IMR-90 (cell line): ENCODE measurements around the gene VWA8. TPM values are rescaled to one million over a fixed set of nuclear protein-coding genes. Genes with fewer than 3 reads are reported as not detected.
A peak's percentile ranks its signal among the peaks of the same experiment; 100 is the strongest.

ENCODE experiments used
- ATAC-seq: fragments of 200-7000 bp; cut with Tn5 transposase; 2 replicates; pipeline ENCODE4 v1.9.1; 2020; ENCODE audit warnings: low read depth, mild to moderate bottlenecking, moderate library complexity
- BruUV-seq: library from RNA; stranded (reverse); fragments of 400-500 nt; replicated peaks from 2 replicates; lab custom pipeline; 2021; lab: Mats Ljungman, UMichigan
- CTCF ChIA-PET: fragments of 300-600 bp; formaldehyde crosslinking; extraction: SDS; loops from one replicate; lab custom pipeline; 2021; ENCODE audit warnings: antibody characterized with exemption; lab: Yijun Ruan, JAX
- POLR2A ChIA-PET: fragments of 300-600 bp; sonication (Branson Sonifier 250); formaldehyde crosslinking; loops from one replicate; lab custom pipeline; 2022; ENCODE audit warnings: antibody characterized with exemption; ENCODE audit not compliant: unreplicated experiment; lab: Charles Lee
- DNase-seq: peaks from one replicate; pipeline ENCODE4 v3.0.0; 2013
- H2AFZ ChIP-seq: replicated peaks from 2 replicates; pipeline ENCODE3; 2013; ENCODE audit warnings: low read length, mild to moderate bottlenecking; ENCODE audit not compliant: poor library complexity
- H2AK5ac ChIP-seq: 2 replicates; pipeline ENCODE4 v1.6.1; 2013; ENCODE audit warnings: low read depth, low read length, inconsistent platforms
- H2AK9ac ChIP-seq: replicated peaks from 2 replicates; pipeline ENCODE3; 2013; ENCODE audit warnings: mild to moderate bottlenecking, low read depth, low read length, moderate library complexity; ENCODE audit not compliant: poor library complexity
- H2BK120ac ChIP-seq: 2 replicates; pipeline ENCODE4 v1.6.1; 2013; ENCODE audit warnings: low read depth, low read length, inconsistent platforms
- H2BK15ac ChIP-seq: 3 replicates; pipeline ENCODE4 v1.6.1; 2013; ENCODE audit warnings: low read depth, low read length, inconsistent platforms
- H2BK20ac ChIP-seq: 2 replicates; pipeline ENCODE4 v1.6.1; 2013; ENCODE audit warnings: low read depth, mild to moderate bottlenecking, inconsistent platforms, low read length, moderate library complexity
- H2BK5ac ChIP-seq: 2 replicates; pipeline ENCODE4 v1.6.1; 2013; ENCODE audit warnings: mild to moderate bottlenecking, low read depth, low read length, inconsistent platforms; ENCODE audit not compliant: poor library complexity, severe bottlenecking
- H3K14ac ChIP-seq: replicated peaks from 2 replicates; pipeline ENCODE4 v1.6.1; 2013; ENCODE audit warnings: low read depth, low read length, inconsistent platforms
- H3K18ac ChIP-seq: 2 replicates; pipeline ENCODE4 v1.6.1; 2013; ENCODE audit warnings: low read depth, low read length, control low read depth
- H3K23ac ChIP-seq: 2 replicates; pipeline ENCODE4 v1.6.1; 2013; ENCODE audit warnings: low read depth, low read length, inconsistent platforms
- H3K27ac ChIP-seq: 2 replicates; pipeline ENCODE4 v1.5.1; 2013; ENCODE audit warnings: mild to moderate bottlenecking, control low read depth, low read length; ENCODE audit not compliant: insufficient read depth
- H3K27me3 ChIP-seq: 2 replicates; pipeline ENCODE4 v1.6.1; 2013; ENCODE audit warnings: low read length; ENCODE audit not compliant: control insufficient read depth, insufficient read depth
- H3K36me3 ChIP-seq: 2 replicates; pipeline ENCODE4 v1.6.1; 2013; ENCODE audit warnings: low read length, mixed read lengths; ENCODE audit not compliant: control insufficient read depth, insufficient read depth
- H3K4ac ChIP-seq: 2 replicates; pipeline ENCODE4 v1.6.1; 2013; ENCODE audit warnings: low read depth, low read length, inconsistent platforms
- H3K4me1 ChIP-seq: 2 replicates; pipeline ENCODE4 v1.6.1; 2013; ENCODE audit warnings: low read length, mixed read lengths; ENCODE audit not compliant: control insufficient read depth, insufficient read depth
- H3K4me2 ChIP-seq: 2 replicates; pipeline ENCODE4 v1.6.1; 2013; ENCODE audit warnings: low read depth, mild to moderate bottlenecking, control low read depth, low read length, moderate library complexity
- H3K4me3 ChIP-seq: 2 replicates; pipeline ENCODE4 v1.5.1; 2013; ENCODE audit warnings: low read depth, mild to moderate bottlenecking, control low read depth, low read length, moderate library complexity; ENCODE audit not compliant: insufficient read depth
- H3K56ac ChIP-seq: 2 replicates; pipeline ENCODE4 v1.6.1; 2013; ENCODE audit warnings: low read length, inconsistent platforms; ENCODE audit not compliant: insufficient read depth; ENCODE audit errors: extremely low read depth
- H3K79me1 ChIP-seq, 2 experiments: 2 replicates each; pipeline ENCODE4 v1.6.1; 2013; ENCODE audit warnings: low read length in 2 of 2, inconsistent platforms in 1 of 2, low read depth in 1 of 2
- H3K9ac ChIP-seq: 2 replicates; pipeline ENCODE4 v1.6.1; 2013; ENCODE audit warnings: low read depth, low read length, control low read depth
- H3K9me1 ChIP-seq: 2 replicates; pipeline ENCODE4 v1.6.1; 2013; ENCODE audit warnings: low read length, inconsistent platforms; ENCODE audit not compliant: insufficient read depth
- H3K9me3 ChIP-seq: 2 replicates; pipeline ENCODE4 v1.6.1; 2013; ENCODE audit warnings: low read length; ENCODE audit not compliant: control insufficient read depth, insufficient read depth
- H4K20me1 ChIP-seq: 2 replicates; pipeline ENCODE4 v1.6.1; 2013; ENCODE audit warnings: low read length, inconsistent platforms; ENCODE audit not compliant: insufficient read depth
- H4K5ac ChIP-seq: 2 replicates; pipeline ENCODE4 v1.6.1; 2013; ENCODE audit warnings: mild to moderate bottlenecking, low read depth, low read length, control low read depth
- H4K8ac ChIP-seq, 2 experiments: 2 replicates each; pipeline ENCODE4 v1.6.1; 2013; ENCODE audit warnings: low read depth in 2 of 2, low read length in 2 of 2, control low read depth in 1 of 2, inconsistent platforms in 1 of 2
- H4K91ac ChIP-seq: 2 replicates; pipeline ENCODE4 v1.6.1; 2013; ENCODE audit warnings: low read depth, low read length, inconsistent platforms; ENCODE audit not compliant: insufficient read depth
- BHLHE40 ChIP-seq: fragments of 150-350 bp; IDR thresholded peaks from 2 replicates; pipeline ENCODE4 v1.6.1; 2016; ENCODE audit warnings: mild to moderate bottlenecking, low read depth, low read length
- CEBPB ChIP-seq: IDR thresholded peaks from 2 replicates; pipeline ENCODE4 v1.6.1; 2012; ENCODE audit warnings: low read depth, low read length, improper control_type of control experiment
- FOS ChIP-seq: fragments of 150-350 bp; IDR thresholded peaks from 2 replicates; pipeline ENCODE4 v1.6.1; 2016; ENCODE audit warnings: low read depth, low read length
- MXI1 ChIP-seq: IDR thresholded peaks from 2 replicates; pipeline ENCODE4 v1.6.1; 2012; ENCODE audit warnings: low read depth, mild to moderate bottlenecking, low read length, moderate library complexity, borderline replicate concordance
- NFE2L2 ChIP-seq: fragments of 150-350 bp; IDR thresholded peaks from 2 replicates; pipeline ENCODE4 v1.6.1; 2016; ENCODE audit warnings: low read depth, mild to moderate bottlenecking, low read length
- POLR2A ChIP-seq: IDR thresholded peaks from 2 replicates; pipeline ENCODE4 v1.6.1; 2012; ENCODE audit warnings: mild to moderate bottlenecking, low read depth, low read length
- RAD21 ChIP-seq: IDR thresholded peaks from 2 replicates; pipeline ENCODE4 v1.6.1; 2012; ENCODE audit warnings: low read length, improper control_type of control experiment
- RCOR1 ChIP-seq: IDR thresholded peaks from 2 replicates; pipeline ENCODE4 v1.6.1; 2012; ENCODE audit warnings: mild to moderate bottlenecking, low read length, improper control_type of control experiment; ENCODE audit not compliant: insufficient replicate concordance
- WGBS, 2 experiments: methylation state at CpG; one replicate each; pipeline versions ENCODE4 v1.1.5 to v1.1.7; 2013; ENCODE audit warnings: missing lambda C conversion rate in 2 of 2; ENCODE audit not compliant: insufficient read length in 1 of 2; ENCODE audit errors: extremely low coverage in 2 of 2; 5-methylcytosine and 5-hydroxymethylcytosine counted together
- dilution Hi-C: fragments of 300-500 bp; cut with HindIII; formaldehyde crosslinking; loops from one replicate; pipeline ENCODE4 v1.14.3; 2018; ENCODE audit warnings: low sequenced_read_pairs; ENCODE audit not compliant: unreplicated experiment
- in situ Hi-C: fragments of 300-500 bp; cut with MboI; formaldehyde crosslinking; loops from 3 replicates; pipeline ENCODE4 v1.14.3; 2019; ENCODE audit warnings: low sequenced_read_pairs, inconsistent platforms, mixed read lengths
- intact Hi-C: fragments of 100-400 bp; cut with micrococcal nuclease; formaldehyde crosslinking; loops from 2 replicates; pipeline ENCODE4 v1.10.0; 2022
- polyA plus RNA-seq, 3 experiments: library from polyadenylated mRNA; depleted of rRNA; stranded (reverse); fragments of >200 nt; gene quantifications; 2 replicates each; pipeline ENCODE4 v1.2.3, GENCODE V29; 2012; ENCODE audit warnings: low replicate concordance in 1 of 3
- total RNA-seq: library from RNA; depleted of rRNA; stranded (reverse); fragments of >200 nt; gene quantifications from 2 replicates; pipeline ENCODE4 v1.2.3, GENCODE V29; 2012

Gene VWA8
- total and polyA plus RNA-seq, 2 of the 4 experiments (the other 2 are of a cell fraction), result 5.9 to 18.3 TPM

- in situ Hi-C loops, result no loop called here
- Histone ChIP-seq H3K4me2 (no peak overlapping the region), H3K23ac (peak overlapping the region; percentile 72; the same call in 1 of the 2 replicates), H3K9me3 (no peaks in the 10 kb centered on the region), H3K4me3 (no peak overlapping the region), H3K9ac (no peak overlapping the region), H2BK15ac (peak overlapping the region; percentile 69), H2AFZ (no peak overlapping the region), H3K79me1 (no peaks in the 10 kb centered on the region; a peak in 1 of 4 replicates), H2BK5ac (peak overlapping the region; percentile 81), H3K27me3 (no peaks in the 10 kb centered on the region), H3K14ac (peak overlapping the region; percentile 82), H3K36me3 (peaks cover 6% of the 10 kb centered on the region; the same call in 1 of the 2 replicates), H2AK9ac (peak overlapping the region; percentile 22), H4K8ac (peak overlapping the region; percentile 15 to 78; a peak in 2 of 4 replicates), H2BK20ac (peak overlapping the region; percentile 95), H3K56ac (no peak overlapping the region), H3K27ac (peak overlapping the region; percentile 75), H4K5ac (peak overlapping the region; percentile 79), H3K4ac (peak overlapping the region; percentile 94), H4K20me1 (no peaks in the 10 kb centered on the region), H3K4me1 (peaks cover 16% of the 10 kb centered on the region), H3K9me1 (peaks cover 13% of the 10 kb centered on the region), H4K91ac (peak overlapping the region; percentile 94), H2BK120ac (peak overlapping the region; percentile 96), H3K18ac (peak overlapping the region; percentile 83), H2AK5ac (peak overlapping the region; percentile 98)
- dilution Hi-C loops, result no loop called here
- POLR2A ChIA-PET, result no interaction called here
- CTCF ChIA-PET, result interaction anchor here (1.0 to 1.1 kb wide), 2 partner anchors 11 to 129 kb away, joined by 3 read pairs; no protein-coding TSS in a partner anchor
- DNase-seq, result no peak
- TF ChIP-seq BHLHE40 (no peak), RCOR1 (no peak), NFE2L2 (no peak), MXI1 (no peak), CEBPB (no peak), RAD21 (no peak), FOS (no peak), POLR2A (no peak)
- WGBS, 2 experiments, result no CpG with 5 or more reads among the region's 1 CpG
- ATAC-seq, result no peak
- intact Hi-C loops, result no loop called here
- no TSS peak for BruUV-seq
Observed at GRCh38 chr13:41588448-41588847, 372.5 kb downstream of the VWA8 start.
